ENCODE results near the gene FBXO31. TPM values are rescaled to one million over a fixed set of nuclear protein-coding genes. Genes with fewer than 3 reads are reported as not detected.

Gene FBXO31
- total and polyA plus RNA-seq, 2 of the 8 experiments (the other 6 are each of a cell fraction or from before 2014, with no cell fraction given) = 8.3 to 21.6 TPM

DNA sequence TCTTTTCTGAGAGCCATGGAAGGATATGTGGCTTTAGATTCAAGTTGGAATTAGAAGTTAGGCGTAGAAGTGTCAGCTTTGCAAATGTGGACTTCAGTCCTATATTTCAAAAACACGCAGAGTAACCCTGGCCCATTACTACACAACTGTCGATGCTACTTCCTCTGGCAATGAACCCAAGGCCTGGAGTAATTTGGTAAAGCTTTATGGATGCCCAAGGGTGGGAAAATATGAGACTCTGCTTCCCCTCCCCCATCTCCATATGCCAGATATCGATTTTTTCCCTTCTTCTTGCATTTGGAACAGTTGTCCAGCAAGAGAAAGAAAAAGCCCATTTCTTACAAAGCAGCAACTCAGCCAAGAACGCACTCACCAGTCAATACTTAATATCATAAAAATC, 5.7 kb upstream of the FBXO31 start (continued):
- TF ChIP-seq BRCA1 (IDR thresholded peaks at IDR 0.05; ENCODE audit: low read depth, low read length) (no peak), RNF2 (IDR thresholded peaks at IDR 0.05; ENCODE audit: borderline replicate concordance, low read depth, low read length, missing control alignments, poor library complexity, severe bottlenecking) (no peak), SIN3A (conservative IDR thresholded peaks at IDR 0.05 in 1 of 2, IDR thresholded peaks at IDR 0.05 in 1 of 2; ENCODE audit: low read depth in 1 of 2, low read length in 2 of 2) (no peak)

Measured in H1 (cell line).